SK-N-SH (cell line): ENCODE measurements around the gene SMURF1. TPM values are rescaled to one million over a fixed set of nuclear protein-coding genes. Genes with fewer than 3 reads are reported as not detected.

Experiments used
- CTCF ChIA-PET: fragments of 300-600, 350-600 bp; formaldehyde crosslinking; extraction: SDS; loops from one replicate; lab custom pipeline; 2021; lab: Yijun Ruan, JAX
- POLR2A ChIA-PET: fragments of 350-600 bp; sonication (Branson Sonifier 250); formaldehyde crosslinking; extraction: SDS; loops from one replicate; lab custom pipeline; 2020; ENCODE audit warnings: antibody characterized with exemption, inconsistent platforms; lab: Yijun Ruan, JAX
- DNase-seq: peaks from one replicate; pipeline ENCODE4 v3.0.0; 2012
- H2AFZ ChIP-seq: fragments of 200-600 bp; sonication (generic); 2 replicates; pipeline ENCODE4 v1.8.1; 2016; ENCODE audit warnings: antibody characterized with exemption, mild to moderate bottlenecking, low read depth
- H3F3A ChIP-seq: fragments of 200-600 bp; sonication (generic); replicated peaks from 2 replicates; pipeline ENCODE3; 2016; ENCODE audit warnings: antibody characterized with exemption, mild to moderate bottlenecking; ENCODE audit not compliant: insufficient read depth
- H3K27ac ChIP-seq, 2 experiments: fragments of 200-500 bp in 1 of 2; fragments of 200-600 bp in 1 of 2; sonication (Bioruptor generic) in 1 of 2; sonication (generic), shearing (Covaris generic) in 1 of 2; 2 replicates each; pipeline versions ENCODE4 v1.5.1 to v1.6.1; 2014 to 2016; ENCODE audit warnings: low read depth in 2 of 2, inconsistent platforms in 1 of 2, low read length in 1 of 2, mild to moderate bottlenecking in 1 of 2, mixed read lengths in 1 of 2
- H3K27me3 ChIP-seq: fragments of 200-600 bp; sonication (generic), shearing (Covaris generic); 2 replicates; pipeline ENCODE4 v1.6.1; 2016; ENCODE audit warnings: mixed run types; ENCODE audit not compliant: insufficient read depth
- H3K36me3 ChIP-seq, 2 experiments: fragments of 200-500 bp in 1 of 2; fragments of 200-600 bp in 1 of 2; sonication (Bioruptor generic) in 1 of 2; sonication (generic) in 1 of 2; replicated peaks in 1 of 2; 2 replicates each; pipeline versions ENCODE3 to v1.5.1; 2014 to 2016; ENCODE audit warnings: low read length in 1 of 2, mild to moderate bottlenecking in 1 of 2; ENCODE audit not compliant: insufficient read depth in 2 of 2, control insufficient read depth in 1 of 2
- H3K4me1 ChIP-seq, 2 experiments: fragments of 200-500 bp in 1 of 2; fragments of 200-600 bp in 1 of 2; sonication (Bioruptor generic) in 1 of 2; sonication (generic), shearing (Covaris generic) in 1 of 2; 2 replicates each; pipeline versions ENCODE4 v1.5.1 to v1.6.1; 2014 to 2016; ENCODE audit warnings: low read depth in 1 of 2, low read length in 1 of 2, mixed run types in 1 of 2; ENCODE audit not compliant: insufficient read depth in 2 of 2, control insufficient read depth in 1 of 2
- H3K4me2 ChIP-seq: fragments of 200-600 bp; sonication (generic), shearing (Covaris generic); 2 replicates; pipeline ENCODE4 v1.6.1; 2017; ENCODE audit warnings: mixed run types
- H3K4me3 ChIP-seq, 2 experiments: fragments of 200-500 bp in 1 of 2; fragments of 200-600 bp in 1 of 2; sonication (Bioruptor generic) in 1 of 2; sonication (generic), shearing (Covaris generic) in 1 of 2; 2 replicates each; pipeline versions ENCODE4 v1.5.1 to v1.8.1; 2014 to 2016; ENCODE audit warnings: low read depth in 2 of 2, inconsistent platforms in 1 of 2, low read length in 1 of 2, mild to moderate bottlenecking in 1 of 2, mixed read lengths in 1 of 2, moderate library complexity in 1 of 2
- H3K79me2 ChIP-seq: fragments of 200-600 bp; sonication (generic); 2 replicates; pipeline ENCODE4 v1.8.1; 2017; ENCODE audit warnings: mild to moderate bottlenecking; ENCODE audit not compliant: insufficient read depth
- H3K9ac ChIP-seq: fragments of 200-600 bp; sonication (generic); 2 replicates; pipeline ENCODE4 v1.6.1; 2017; ENCODE audit warnings: mixed run types
- H3K9me2 ChIP-seq: fragments of 200-600 bp; sonication (generic); 2 replicates; pipeline ENCODE4 v1.6.1; 2017; ENCODE audit warnings: mixed run types
- H3K9me3 ChIP-seq: fragments of 200-600 bp; sonication (generic); 2 replicates; pipeline ENCODE4 v1.6.1; 2017; ENCODE audit warnings: mixed run types, mild to moderate bottlenecking, moderate library complexity
- H4K20me1 ChIP-seq: fragments of 200-600 bp; sonication (generic); 2 replicates; pipeline ENCODE4 v1.6.1; 2017; ENCODE audit warnings: mild to moderate bottlenecking, mixed run types; ENCODE audit not compliant: insufficient read depth
- CHD2 ChIP-seq: fragments of 150-350 bp; IDR thresholded peaks from 2 replicates; pipeline ENCODE4 v1.6.1; 2018; ENCODE audit warnings: low read length; ENCODE audit not compliant: partially characterized antibody
- EP300 ChIP-seq, 2 experiments: IDR thresholded peaks; 2 replicates each; pipeline versions ENCODE4 v1.4.0 to v1.6.1; 2012; ENCODE audit warnings: borderline replicate concordance in 1 of 2, low read depth in 1 of 2, low read length in 1 of 2
- FOXM1 ChIP-seq: IDR thresholded peaks from 2 replicates; pipeline ENCODE4 v1.4.0; 2012; ENCODE audit warnings: low read depth, mild to moderate bottlenecking
- GABPA ChIP-seq: IDR thresholded peaks from 2 replicates; pipeline ENCODE4 v1.4.0; 2012; ENCODE audit warnings: low read depth, mild to moderate bottlenecking
- GATA2 ChIP-seq: sonication (generic); formaldehyde crosslinking; IDR thresholded peaks from 2 replicates; pipeline ENCODE4 v1.5.0; 2020; ENCODE audit warnings: mild to moderate bottlenecking, missing genetic modification reagents
- JUND ChIP-seq: IDR thresholded peaks from 2 replicates; pipeline ENCODE4 v1.4.0; 2012
- WGBS: methylation state at CpG from one replicate; pipeline ENCODE4 v1.1.6; 2017; ENCODE audit warnings: low lambda C conversion rate; 5-methylcytosine and 5-hydroxymethylcytosine counted together
- polyA plus RNA-seq, 3 experiments: library from polyadenylated mRNA; depleted of rRNA; stranded (reverse); fragments of >200 nt; gene quantifications; 2 replicates each; pipeline ENCODE4 v1.2.3, GENCODE V29; 2012
- TF ChIP-seq, protein P1 (sequence below): fragments of 200-600 bp; sonication (generic); IDR thresholded peaks from 2 replicates; pipeline ENCODE4 v1.6.1; 2017; ENCODE audit warnings: antibody characterized with exemption, mild to moderate bottlenecking, moderate library complexity
- TF ChIP-seq, protein P2 (sequence below): IDR thresholded peaks from 2 replicates; pipeline ENCODE4; 2012
- TF ChIP-seq, protein P3 (sequence below): IDR thresholded peaks from 2 replicates; pipeline ENCODE4 v1.4.0; 2012; ENCODE audit warnings: low read depth, borderline replicate concordance
- TF ChIP-seq, protein P4 (sequence below): IDR thresholded peaks from 2 replicates; pipeline ENCODE4 v1.6.1; 2012; ENCODE audit warnings: mild to moderate bottlenecking, low read depth, low read length, moderate library complexity

Gene SMURF1
- polyA plus RNA-seq, 1 of the 3 experiments (the other 2 are of a cell fraction), result 12.9 TPM

DNA sequence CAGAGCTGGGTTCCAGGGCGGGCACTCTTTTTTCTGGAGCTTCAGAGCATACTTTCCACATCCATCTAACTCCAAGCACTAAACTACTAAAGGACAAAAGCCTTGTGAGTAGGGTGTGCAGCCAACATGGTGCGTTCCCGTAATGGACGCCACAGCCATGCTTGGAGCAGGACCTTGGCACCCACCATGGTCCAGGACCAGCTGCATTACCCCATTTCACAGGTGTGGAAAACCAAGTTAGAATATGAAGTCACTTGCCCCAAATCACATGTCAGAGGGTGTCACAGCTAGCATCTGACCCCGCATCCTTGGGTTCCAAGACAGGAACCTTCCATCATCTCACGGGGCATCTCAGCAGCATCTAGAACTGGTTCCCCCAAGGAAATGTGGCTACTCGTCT, 112.4 kb downstream of the SMURF1 start:
- DNase-seq, result no peak
- H3K9ac ChIP-seq, result no peak overlapping the region
- H3K27ac ChIP-seq, result no peak overlapping the region
- CTCF ChIA-PET, result interaction anchor here (1.4 to 4.2 kb wide), 3 partner anchors 9 to 282 kb away, joined by 3 to 23 read pairs (median 11); no protein-coding TSS in a partner anchor
- no peak overlapping the region for H3K4me3 ChIP-seq
- TF ChIP-seq JUND (no peak), GABPA (no peak), FOXM1 (no peak), EP300 (IDR thresholded peaks at IDR 0.05; ENCODE audit: borderline replicate concordance in 1 of 2, low read depth in 1 of 2, low read length in 1 of 2) (no peak), CHD2 (no peak), GATA2 (no peak)
- TF ChIP-seq, protein P1, sequence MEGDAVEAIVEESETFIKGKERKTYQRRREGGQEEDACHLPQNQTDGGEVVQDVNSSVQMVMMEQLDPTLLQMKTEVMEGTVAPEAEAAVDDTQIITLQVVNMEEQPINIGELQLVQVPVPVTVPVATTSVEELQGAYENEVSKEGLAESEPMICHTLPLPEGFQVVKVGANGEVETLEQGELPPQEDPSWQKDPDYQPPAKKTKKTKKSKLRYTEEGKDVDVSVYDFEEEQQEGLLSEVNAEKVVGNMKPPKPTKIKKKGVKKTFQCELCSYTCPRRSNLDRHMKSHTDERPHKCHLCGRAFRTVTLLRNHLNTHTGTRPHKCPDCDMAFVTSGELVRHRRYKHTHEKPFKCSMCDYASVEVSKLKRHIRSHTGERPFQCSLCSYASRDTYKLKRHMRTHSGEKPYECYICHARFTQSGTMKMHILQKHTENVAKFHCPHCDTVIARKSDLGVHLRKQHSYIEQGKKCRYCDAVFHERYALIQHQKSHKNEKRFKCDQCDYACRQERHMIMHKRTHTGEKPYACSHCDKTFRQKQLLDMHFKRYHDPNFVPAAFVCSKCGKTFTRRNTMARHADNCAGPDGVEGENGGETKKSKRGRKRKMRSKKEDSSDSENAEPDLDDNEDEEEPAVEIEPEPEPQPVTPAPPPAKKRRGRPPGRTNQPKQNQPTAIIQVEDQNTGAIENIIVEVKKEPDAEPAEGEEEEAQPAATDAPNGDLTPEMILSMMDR, result no peak
- TF ChIP-seq, protein P2, sequence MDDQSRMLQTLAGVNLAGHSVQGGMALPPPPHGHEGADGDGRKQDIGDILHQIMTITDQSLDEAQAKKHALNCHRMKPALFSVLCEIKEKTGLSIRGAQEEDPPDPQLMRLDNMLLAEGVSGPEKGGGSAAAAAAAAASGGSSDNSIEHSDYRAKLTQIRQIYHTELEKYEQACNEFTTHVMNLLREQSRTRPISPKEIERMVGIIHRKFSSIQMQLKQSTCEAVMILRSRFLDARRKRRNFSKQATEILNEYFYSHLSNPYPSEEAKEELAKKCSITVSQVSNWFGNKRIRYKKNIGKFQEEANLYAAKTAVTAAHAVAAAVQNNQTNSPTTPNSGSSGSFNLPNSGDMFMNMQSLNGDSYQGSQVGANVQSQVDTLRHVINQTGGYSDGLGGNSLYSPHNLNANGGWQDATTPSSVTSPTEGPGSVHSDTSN, result no peak
- TF ChIP-seq, protein P3, sequence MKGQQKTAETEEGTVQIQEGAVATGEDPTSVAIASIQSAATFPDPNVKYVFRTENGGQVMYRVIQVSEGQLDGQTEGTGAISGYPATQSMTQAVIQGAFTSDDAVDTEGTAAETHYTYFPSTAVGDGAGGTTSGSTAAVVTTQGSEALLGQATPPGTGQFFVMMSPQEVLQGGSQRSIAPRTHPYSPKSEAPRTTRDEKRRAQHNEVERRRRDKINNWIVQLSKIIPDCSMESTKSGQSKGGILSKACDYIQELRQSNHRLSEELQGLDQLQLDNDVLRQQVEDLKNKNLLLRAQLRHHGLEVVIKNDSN, result no peak
- TF ChIP-seq, all 33 proteins: peak for 0
- H4K20me1 ChIP-seq, result 0 out of 2 replicates have a peak, but pooled peaks cover under 1% of the 10 kb centered on the region
- peaks cover 77 to 84% of the 10 kb centered on the region in 2 experiments for H3K36me3 ChIP-seq
- H2AFZ ChIP-seq, result no peak overlapping the region
- no peaks in the 10 kb centered on the region for H3K79me2 ChIP-seq
- no peaks in the 10 kb centered on the region for H3K9me2 ChIP-seq
- peaks cover 5% of the 10 kb centered on the region for H3F3A ChIP-seq
- no peak overlapping the region for H3K4me2 ChIP-seq
- no peaks in the 10 kb centered on the region for H3K9me3 ChIP-seq
- H3K27me3 ChIP-seq, result no peaks in the 10 kb centered on the region
- peaks cover 0 to 6% of the 10 kb centered on the region in 2 experiments; a peak in 1 of 4 replicates for H3K4me1 ChIP-seq
- POLR2A ChIA-PET, result interaction anchor here (0.7 kb wide), 1 partner anchor 18 kb away, joined by 3 read pairs; no protein-coding TSS in a partner anchor
- WGBS, result 92% methylated on average over 6 of the region's 7 CpGs

DNA sequence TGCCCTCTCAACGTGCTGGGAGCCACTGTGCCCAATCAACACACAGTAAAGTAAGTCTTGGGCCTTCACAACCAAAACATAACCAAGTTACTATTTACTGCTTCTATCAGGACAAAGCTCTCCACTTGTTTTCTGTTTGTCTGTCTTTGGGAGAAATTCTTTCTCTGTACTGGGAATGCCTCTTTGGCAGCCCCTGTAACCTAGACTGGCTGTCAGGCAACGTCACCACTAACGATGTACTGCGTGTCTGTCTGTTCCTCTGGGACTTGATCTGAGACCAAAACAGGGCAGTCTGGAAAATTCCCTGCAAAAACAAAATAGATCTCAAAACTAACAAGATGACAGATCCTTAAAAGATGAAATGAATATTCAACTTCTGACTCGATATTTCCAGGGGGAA, 113.0 kb downstream of the SMURF1 start:
- no peak for DNase-seq
- H3K4me2 ChIP-seq, result no peak overlapping the region
- TF ChIP-seq, protein P4, sequence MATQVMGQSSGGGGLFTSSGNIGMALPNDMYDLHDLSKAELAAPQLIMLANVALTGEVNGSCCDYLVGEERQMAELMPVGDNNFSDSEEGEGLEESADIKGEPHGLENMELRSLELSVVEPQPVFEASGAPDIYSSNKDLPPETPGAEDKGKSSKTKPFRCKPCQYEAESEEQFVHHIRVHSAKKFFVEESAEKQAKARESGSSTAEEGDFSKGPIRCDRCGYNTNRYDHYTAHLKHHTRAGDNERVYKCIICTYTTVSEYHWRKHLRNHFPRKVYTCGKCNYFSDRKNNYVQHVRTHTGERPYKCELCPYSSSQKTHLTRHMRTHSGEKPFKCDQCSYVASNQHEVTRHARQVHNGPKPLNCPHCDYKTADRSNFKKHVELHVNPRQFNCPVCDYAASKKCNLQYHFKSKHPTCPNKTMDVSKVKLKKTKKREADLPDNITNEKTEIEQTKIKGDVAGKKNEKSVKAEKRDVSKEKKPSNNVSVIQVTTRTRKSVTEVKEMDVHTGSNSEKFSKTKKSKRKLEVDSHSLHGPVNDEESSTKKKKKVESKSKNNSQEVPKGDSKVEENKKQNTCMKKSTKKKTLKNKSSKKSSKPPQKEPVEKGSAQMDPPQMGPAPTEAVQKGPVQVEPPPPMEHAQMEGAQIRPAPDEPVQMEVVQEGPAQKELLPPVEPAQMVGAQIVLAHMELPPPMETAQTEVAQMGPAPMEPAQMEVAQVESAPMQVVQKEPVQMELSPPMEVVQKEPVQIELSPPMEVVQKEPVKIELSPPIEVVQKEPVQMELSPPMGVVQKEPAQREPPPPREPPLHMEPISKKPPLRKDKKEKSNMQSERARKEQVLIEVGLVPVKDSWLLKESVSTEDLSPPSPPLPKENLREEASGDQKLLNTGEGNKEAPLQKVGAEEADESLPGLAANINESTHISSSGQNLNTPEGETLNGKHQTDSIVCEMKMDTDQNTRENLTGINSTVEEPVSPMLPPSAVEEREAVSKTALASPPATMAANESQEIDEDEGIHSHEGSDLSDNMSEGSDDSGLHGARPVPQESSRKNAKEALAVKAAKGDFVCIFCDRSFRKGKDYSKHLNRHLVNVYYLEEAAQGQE, result no peak
- ChIA-PET CTCF (interaction anchor here (1.3 to 4.2 kb wide), 5 partner anchors 10 to 339 kb away, joined by 3 to 23 read pairs (median 5); no protein-coding TSS in a partner anchor), POLR2A (interaction anchor here (0.7 kb wide), 1 partner anchor 17 kb away, joined by 3 read pairs; no protein-coding TSS in a partner anchor)
- H3K9ac ChIP-seq, result no peak overlapping the region
- no peaks in the 10 kb centered on the region for H3K9me3 ChIP-seq
- H3K4me1 ChIP-seq, result peaks cover 0 to 6% of the 10 kb centered on the region in 2 experiments; a peak in 1 of 4 replicates
- H3K27me3 ChIP-seq, result no peaks in the 10 kb centered on the region
- H4K20me1 ChIP-seq, result no peaks in the 10 kb centered on the region
- H3K27ac ChIP-seq, result no peak overlapping the region
- 95% methylated on average over 5 of the region's 5 CpGs for WGBS
- no peaks in the 10 kb centered on the region for H3K79me2 ChIP-seq
- no peaks in the 10 kb centered on the region for H3K9me2 ChIP-seq
- peaks cover 75 to 80% of the 10 kb centered on the region in 2 experiments for H3K36me3 ChIP-seq
- H3K4me3 ChIP-seq, result no peak overlapping the region
- H2AFZ ChIP-seq, result no peak overlapping the region
- peaks cover 5% of the 10 kb centered on the region for H3F3A ChIP-seq
